ENCODE data around the gene OR10P1.
"Not testable (repeated sequence)": the region's sequence is repeated elsewhere in the genome, so short reads cannot be mapped to it uniquely, and the experiment has no call there.

OR10P1 gene

GRCh38 chr12:55642267-55642666 is 5.6 kb downstream of the OR10P1 start:
- DNase-seq (ENCODE audit: extremely low read depth, insufficient read length): no peak
- Histone ChIP-seq H3K27me3 (replicated peaks; ENCODE audit: control insufficient read depth, insufficient read depth, low read length) (no peaks in the 10 kb centered on the region), H3K36me3 (ENCODE audit: control insufficient read depth, insufficient read depth, low read length) (no peaks in the 10 kb centered on the region), H3K4me3 (replicated peaks; ENCODE audit: low read depth, low read length) (no peak overlapping the region)
- TF ChIP-seq CTCF (IDR thresholded peaks at IDR 0.05; ENCODE audit: insufficient read depth, low read length, poor library complexity, severe bottlenecking): no peak

DNA sequence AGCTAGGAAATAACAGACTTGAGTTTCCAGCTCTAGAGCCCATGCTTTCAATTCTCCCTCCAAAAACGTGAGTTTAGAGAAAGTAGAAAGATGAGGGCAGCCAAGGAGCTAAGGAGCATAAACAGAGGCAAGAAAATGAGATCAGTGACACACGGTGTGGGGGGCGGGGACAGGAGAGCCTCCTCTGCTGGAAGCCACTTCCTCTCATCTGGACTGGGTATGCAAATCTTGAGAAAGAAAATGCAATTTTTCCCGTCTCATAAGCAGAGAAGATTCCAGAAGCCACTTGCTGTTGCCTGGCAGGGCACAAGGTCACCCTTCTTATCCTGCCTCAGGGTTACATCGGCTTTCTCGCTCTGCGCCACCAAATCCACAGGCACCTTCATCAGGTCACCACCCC is 6.0 kb downstream of the OR10P1 start:
- H3K36me3 ChIP-seq (ENCODE audit: control insufficient read depth, insufficient read depth, low read length): no peaks in the 10 kb centered on the region
- no peak overlapping the region for H3K4me3 ChIP-seq (replicated peaks; ENCODE audit: low read depth, low read length)
- no peak for TF ChIP-seq CTCF (IDR thresholded peaks at IDR 0.05; ENCODE audit: insufficient read depth, low read length, poor library complexity, severe bottlenecking)
- DNase-seq (ENCODE audit: extremely low read depth, insufficient read length): peak; percentile 47
- no peaks in the 10 kb centered on the region for H3K27me3 ChIP-seq (replicated peaks; ENCODE audit: control insufficient read depth, insufficient read depth, low read length)

GRCh38 chr12:55644591-55644990 is 7.9 kb downstream of the OR10P1 start:
- H3K36me3 ChIP-seq (ENCODE audit: control insufficient read depth, insufficient read depth, low read length): no peaks in the 10 kb centered on the region
- no peak for DNase-seq (ENCODE audit: extremely low read depth, insufficient read length)
- H3K4me3 ChIP-seq (replicated peaks; ENCODE audit: low read depth, low read length): no peak overlapping the region
- no peaks in the 10 kb centered on the region for H3K27me3 ChIP-seq (replicated peaks; ENCODE audit: control insufficient read depth, insufficient read depth, low read length)
- no peak for TF ChIP-seq CTCF (IDR thresholded peaks at IDR 0.05; ENCODE audit: insufficient read depth, low read length, poor library complexity, severe bottlenecking)

GRCh38 chr12:55647027-55647426 is 10.3 kb downstream of the OR10P1 start:
- Histone ChIP-seq H3K4me3 (replicated peaks; ENCODE audit: low read depth, low read length) (no peak overlapping the region), H3K36me3 (ENCODE audit: control insufficient read depth, insufficient read depth, low read length) (no peaks in the 10 kb centered on the region), H3K27me3 (replicated peaks; ENCODE audit: control insufficient read depth, insufficient read depth, low read length) (no peaks in the 10 kb centered on the region)
- no peak for TF ChIP-seq CTCF (IDR thresholded peaks at IDR 0.05; ENCODE audit: insufficient read depth, low read length, poor library complexity, severe bottlenecking)
- DNase-seq (ENCODE audit: extremely low read depth, insufficient read length): no peak

GRCh38 chr12:55650620-55651298 is 14.1 kb downstream of the OR10P1 start:
- not testable (repeated sequence) for DNase-seq (ENCODE audit: extremely low read depth, insufficient read length); H3K4me3 ChIP-seq (replicated peaks; ENCODE audit: low read depth, low read length)

GRCh38 chr12:55651299-55651683 is 14.6 kb downstream of the OR10P1 start:
- Histone ChIP-seq H3K36me3 (ENCODE audit: control insufficient read depth, insufficient read depth, low read length) (no peaks in the 10 kb centered on the region), H3K27me3 (replicated peaks; ENCODE audit: control insufficient read depth, insufficient read depth, low read length) (no peaks in the 10 kb centered on the region), H3K4me3 (replicated peaks; ENCODE audit: low read depth, low read length) (no peak overlapping the region)
- no peak for DNase-seq (ENCODE audit: extremely low read depth, insufficient read length)
- TF ChIP-seq CTCF (IDR thresholded peaks at IDR 0.05; ENCODE audit: insufficient read depth, low read length, poor library complexity, severe bottlenecking): no peak

More at GRCh38 chr12:55650620-55651298, 14.1 kb downstream of the OR10P1 start:
- H3K27me3 ChIP-seq (replicated peaks; ENCODE audit: control insufficient read depth, insufficient read depth, low read length); H3K36me3 ChIP-seq (ENCODE audit: control insufficient read depth, insufficient read depth, low read length): not testable (repeated sequence)
